ENCODE results near the gene ARSG.

- no peak for TF ChIP-seq CTCF (IDR thresholded peaks at IDR 0.05)
- no peak for TF ChIP-seq POLR2A (IDR thresholded peaks at IDR 0.05)
These were observed 84.3 kb downstream of the ARSG start for GRCh38 chr17:68375566-68375965.
